Mammary epithelial cell (primary cell): ENCODE results near the gene HIVEP3.

Experiments used
- CTCF ChIP-seq, 2 donors: IDR thresholded peaks in 1 of 2; conservative IDR thresholded peaks in 1 of 2; 2 replicates each; pipeline ENCODE4 v1.5.1; 2011 to 2012; ENCODE audit warnings: inconsistent platforms in 2 of 2, low read length in 2 of 2, mild to moderate bottlenecking in 2 of 2, control low read depth in 1 of 2, low read depth in 1 of 2; ENCODE audit not compliant: insufficient read depth in 1 of 2; ENCODE audit errors: extremely low read depth in 1 of 2
- EZH2 ChIP-seq: IDR thresholded peaks from 2 replicates; pipeline ENCODE4 v1.6.1; 2012; ENCODE audit warnings: low read length, inconsistent platforms, borderline replicate concordance

GRCh38 chr1:41466146-41466545, 452.6 kb downstream of the HIVEP3 start:
- TF ChIP-seq CTCF (conservative IDR thresholded peaks at IDR 0.05 in 1 of 2, IDR thresholded peaks at IDR 0.05 in 1 of 2; ENCODE audit: extremely low read depth in 1 of 2, insufficient read depth in 1 of 2, low read depth in 1 of 2, low read length in 2 of 2) (no peak), EZH2 (no peak)
